WTC11 (cell line): Measurements from ENCODE around the gene HSPA1B. TPM values are rescaled to one million over a fixed set of nuclear protein-coding genes. Genes with fewer than 3 reads are reported as not detected.

Source experiments
- ATAC-seq: fragments of 200-7000 bp; cut with Tn5 transposase; 2 replicates; pipeline ENCODE4 v1.10.0; 2021; ENCODE audit warnings: mild to moderate bottlenecking, moderate library complexity
- CTCF ChIA-PET: fragments of 300-600 bp; sonication (Branson Sonifier 250); formaldehyde crosslinking; loops from one replicate; lab custom pipeline; 2021; ENCODE audit warnings: antibody characterized with exemption; lab: Charles Lee
- POLR2A ChIA-PET: fragments of 350-600 bp; sonication (Branson Sonifier 250); formaldehyde crosslinking; loops from one replicate; lab custom pipeline; 2021; ENCODE audit warnings: antibody characterized with exemption; lab: Charles Lee
- DNase-seq: peaks from one replicate; pipeline ENCODE4 v3.0.0; 2021; ENCODE audit warnings: low spot score
- H3K27ac Mint-ChIP-seq: 2 replicates; pipeline ENCODE4 v1.8.0; 2021; ENCODE audit warnings: mixed read lengths
- H3K27me3 Mint-ChIP-seq: 2 replicates; pipeline ENCODE4 v1.8.0; 2021; ENCODE audit warnings: low read depth, mild to moderate bottlenecking, moderate library complexity, mixed read lengths
- H3K36me3 Mint-ChIP-seq: 2 replicates; pipeline ENCODE4 v1.8.0; 2021; ENCODE audit warnings: mixed read lengths
- H3K4me1 Mint-ChIP-seq: 2 replicates; pipeline ENCODE4 v1.8.0; 2022; ENCODE audit warnings: mixed read lengths
- H3K4me3 Mint-ChIP-seq: 2 replicates; pipeline ENCODE4 v1.8.0; 2021; ENCODE audit warnings: mild to moderate bottlenecking, moderate library complexity, mixed read lengths
- H3K9me3 Mint-ChIP-seq: 2 replicates; pipeline ENCODE4 v1.8.0; 2021; ENCODE audit warnings: mixed read lengths
- ATF1 ChIP-seq: sonication (generic); formaldehyde crosslinking; IDR thresholded peaks from 2 replicates; pipeline ENCODE4 v1.8.1; 2023; ENCODE audit warnings: mild to moderate bottlenecking, moderate library complexity, missing genetic modification reagents
- ELF4 ChIP-seq: sonication (generic); formaldehyde crosslinking; IDR thresholded peaks from 2 replicates; pipeline ENCODE4 v1.8.1; 2022; ENCODE audit warnings: low read depth, mild to moderate bottlenecking, moderate library complexity, missing genetic modification reagents
- ESRRA ChIP-seq: sonication (generic); formaldehyde crosslinking; IDR thresholded peaks from 2 replicates; pipeline ENCODE4 v1.8.1; 2022; ENCODE audit warnings: mild to moderate bottlenecking, missing genetic modification reagents, borderline replicate concordance
- HMGA2 ChIP-seq: fragments of 250-450 bp; sonication (Bioruptor Pico); IDR thresholded peaks from 2 replicates; pipeline ENCODE4 v1.4.0; 2021; ENCODE audit warnings: mild to moderate bottlenecking, moderate library complexity
- IRF2 ChIP-seq: sonication (generic); formaldehyde crosslinking; IDR thresholded peaks from 2 replicates; pipeline ENCODE4 v1.8.0; 2022; ENCODE audit warnings: low read depth, missing genetic modification reagents, borderline replicate concordance
- NR1H2 ChIP-seq: sonication (generic); formaldehyde crosslinking; IDR thresholded peaks from 2 replicates; pipeline ENCODE4 v1.9.0; 2021; ENCODE audit warnings: mild to moderate bottlenecking, moderate library complexity, missing genetic modification reagents
- NR2C2 ChIP-seq: sonication (generic); formaldehyde crosslinking; IDR thresholded peaks from 2 replicates; pipeline ENCODE4 v1.8.0; 2022; ENCODE audit warnings: mild to moderate bottlenecking, missing genetic modification reagents
- NR3C1 ChIP-seq: sonication (generic); formaldehyde crosslinking; conservative IDR thresholded peaks from 2 replicates; pipeline ENCODE4 v1.8.1; 2023; ENCODE audit warnings: low read depth, mild to moderate bottlenecking, missing genetic modification reagents
- SMAD3 ChIP-seq: sonication (generic); formaldehyde crosslinking; IDR thresholded peaks from 2 replicates; pipeline ENCODE4 v1.8.0; 2022; ENCODE audit warnings: missing genetic modification reagents, mild to moderate bottlenecking, borderline replicate concordance
- SOX15 ChIP-seq: fragments of 250-450 bp; sonication (Bioruptor Pico); IDR thresholded peaks from 2 replicates; pipeline ENCODE4 v1.9.0; 2021; ENCODE audit warnings: mild to moderate bottlenecking
- STAT6 ChIP-seq: sonication (generic); formaldehyde crosslinking; conservative IDR thresholded peaks from 2 replicates; pipeline ENCODE4 v1.8.1; 2023; ENCODE audit warnings: mild to moderate bottlenecking, low read depth, missing genetic modification reagents, moderate library complexity
- TEAD1 ChIP-seq: sonication (generic); formaldehyde crosslinking; IDR thresholded peaks from 2 replicates; pipeline ENCODE4 v1.8.0; 2022; ENCODE audit warnings: mild to moderate bottlenecking, missing genetic modification reagents
- ZNF138 ChIP-seq: sonication (generic); formaldehyde crosslinking; conservative IDR thresholded peaks from 2 replicates; pipeline ENCODE4 v1.8.1; 2022; ENCODE audit warnings: mild to moderate bottlenecking, moderate library complexity, missing genetic modification reagents
- ZNF219 ChIP-seq: sonication (generic); formaldehyde crosslinking; IDR thresholded peaks from 2 replicates; pipeline ENCODE4 v1.8.0; 2023; ENCODE audit warnings: missing genetic modification reagents, mild to moderate bottlenecking, borderline replicate concordance
- ZNF281 ChIP-seq: sonication (generic); formaldehyde crosslinking; IDR thresholded peaks from 2 replicates; pipeline ENCODE4 v1.8.0; 2023; ENCODE audit warnings: mild to moderate bottlenecking, missing genetic modification reagents
- ZNF317 ChIP-seq: sonication (generic); formaldehyde crosslinking; IDR thresholded peaks from 2 replicates; pipeline ENCODE4 v1.8.1; 2023; ENCODE audit warnings: low read depth, mild to moderate bottlenecking, moderate library complexity, missing genetic modification reagents, borderline replicate concordance
- total RNA-seq: library from RNA; stranded (reverse); gene quantifications from 3 replicates; pipeline ENCODE4 v1.2.3, GENCODE V29; 2021
- TF ChIP-seq, protein P1 (sequence below): sonication (generic); formaldehyde crosslinking; IDR thresholded peaks from 2 replicates; pipeline ENCODE4 v1.8.1; 2023; ENCODE audit warnings: mild to moderate bottlenecking, missing genetic modification reagents, moderate library complexity
- TF ChIP-seq, protein P2 (sequence below): sonication (generic); formaldehyde crosslinking; IDR thresholded peaks from 2 replicates; pipeline ENCODE4 v1.8.1; 2022; ENCODE audit warnings: low read depth, mild to moderate bottlenecking, moderate library complexity, missing genetic modification reagents, borderline replicate concordance
- TF ChIP-seq, protein P3 (sequence below): sonication (generic); formaldehyde crosslinking; IDR thresholded peaks from 2 replicates; pipeline ENCODE4 v1.8.1; 2023; ENCODE audit warnings: mild to moderate bottlenecking, moderate library complexity, missing genetic modification reagents
- TF ChIP-seq, protein P4 (sequence below): sonication (generic); formaldehyde crosslinking; IDR thresholded peaks from 2 replicates; pipeline ENCODE4 v1.8.1; 2023; ENCODE audit warnings: mild to moderate bottlenecking, missing genetic modification reagents
- TF ChIP-seq, protein P5 (sequence below): sonication (generic); formaldehyde crosslinking; IDR thresholded peaks from 2 replicates; pipeline ENCODE4 v1.8.0; 2022; ENCODE audit warnings: mild to moderate bottlenecking, missing genetic modification reagents

Gene HSPA1B
- total RNA-seq, 1 experiment from 2014 or later = 75.3 TPM

DNA sequence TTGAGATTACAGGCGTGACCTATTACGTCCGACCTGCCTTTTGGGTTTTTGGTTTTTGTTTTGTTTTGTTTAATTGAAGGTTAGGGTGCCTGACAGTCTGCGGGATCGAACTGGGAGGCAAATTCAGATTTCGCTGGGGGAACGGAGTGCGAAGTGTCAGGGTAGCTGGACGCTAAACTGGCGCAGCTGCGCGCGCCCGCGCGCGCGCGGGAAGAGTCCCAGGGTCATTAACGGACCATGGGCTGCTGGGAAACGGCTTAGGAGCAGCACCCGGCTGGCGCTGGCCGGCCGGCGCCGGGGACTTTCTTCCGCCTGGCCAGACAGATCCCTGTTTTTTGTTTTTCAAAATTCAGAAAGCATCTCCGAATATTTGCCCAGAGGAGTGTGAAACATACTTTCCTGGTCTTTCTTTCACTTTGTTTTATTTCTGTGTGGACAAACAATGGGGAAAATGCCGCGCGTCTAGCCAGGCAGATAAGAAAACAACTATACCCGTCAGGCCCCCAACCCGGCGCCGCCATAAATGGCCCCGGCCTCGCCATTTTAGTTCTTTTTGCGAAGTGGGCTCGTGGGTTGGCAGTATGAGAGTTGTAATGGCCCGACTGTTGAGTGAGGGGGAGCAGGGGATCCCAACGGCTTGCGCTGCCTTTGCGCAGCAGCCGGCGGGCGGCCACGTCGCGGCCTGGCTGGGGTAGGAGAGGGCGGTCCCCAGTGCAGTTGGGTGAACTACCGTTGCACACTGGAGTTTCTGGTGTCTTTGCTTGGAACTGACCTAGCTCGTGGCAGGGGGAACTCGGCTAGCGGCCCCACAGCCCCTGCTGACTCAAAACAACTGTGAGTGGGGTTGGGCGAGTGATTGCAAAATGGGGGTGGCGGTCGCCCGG lies 7.1 kb downstream of the HSPA1B start:
- Mint-ChIP-seq H3K4me1 (peaks cover 30% of the 10 kb centered on the region), H3K27ac (peak overlapping the region; percentile 100), H3K36me3 (peaks cover 48% of the 10 kb centered on the region), H3K9me3 (no peaks in the 10 kb centered on the region), H3K4me3 (peak overlapping the region; percentile 99), H3K27me3 (no peaks in the 10 kb centered on the region)
- ATAC-seq (peak; percentile 81), DNase-seq (peak; percentile 85)
- ChIA-PET CTCF (interaction anchor here (1.0 to 2.1 kb wide), 5 partner anchors 28 to 288 kb away, joined by 3 to 7 read pairs (median 5); partner anchors contain the start of genes ATP6V1G2 and NEU1), POLR2A (interaction anchor here (0.5 to 2.0 kb wide), 9 partner anchors 11 to 105 kb away, joined by 3 to 4 read pairs (median 3); partner anchors contain the start of genes LSM2, MSH5 and NEU1)
- TF ChIP-seq SOX15 (CRISPR knock-in tag) (no peak), NR3C1 (no peak), IRF2 (no peak), NR1H2 (0 out of 2 replicates have a peak, but pooled peaks have one; percentile 9), SMAD3 (CRISPR knock-in tag) (no peak), NR2C2 (no peak), ELF4 (CRISPR knock-in tag) (no peak), ZNF138 (CRISPR knock-in tag) (no peak), ZNF281 (CRISPR knock-in tag) (no peak), ZNF317 (CRISPR knock-in tag) (no peak), HMGA2 (no peak), TEAD1 (CRISPR knock-in tag) (peak; percentile 59; the same call in 1 of the 2 replicates), ATF1 (CRISPR knock-in tag) (no peak), ESRRA (CRISPR knock-in tag) (no peak), STAT6 (no peak), ZNF219 (CRISPR knock-in tag) (no peak; the same call in 1 of the 2 replicates)
- TF ChIP-seq, protein P1, sequence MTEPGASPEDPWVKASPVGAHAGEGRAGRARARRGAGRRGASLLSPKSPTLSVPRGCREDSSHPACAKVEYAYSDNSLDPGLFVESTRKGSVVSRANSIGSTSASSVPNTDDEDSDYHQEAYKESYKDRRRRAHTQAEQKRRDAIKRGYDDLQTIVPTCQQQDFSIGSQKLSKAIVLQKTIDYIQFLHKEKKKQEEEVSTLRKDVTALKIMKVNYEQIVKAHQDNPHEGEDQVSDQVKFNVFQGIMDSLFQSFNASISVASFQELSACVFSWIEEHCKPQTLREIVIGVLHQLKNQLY (CRISPR knock-in tag) = no peak
- TF ChIP-seq, protein P2, sequence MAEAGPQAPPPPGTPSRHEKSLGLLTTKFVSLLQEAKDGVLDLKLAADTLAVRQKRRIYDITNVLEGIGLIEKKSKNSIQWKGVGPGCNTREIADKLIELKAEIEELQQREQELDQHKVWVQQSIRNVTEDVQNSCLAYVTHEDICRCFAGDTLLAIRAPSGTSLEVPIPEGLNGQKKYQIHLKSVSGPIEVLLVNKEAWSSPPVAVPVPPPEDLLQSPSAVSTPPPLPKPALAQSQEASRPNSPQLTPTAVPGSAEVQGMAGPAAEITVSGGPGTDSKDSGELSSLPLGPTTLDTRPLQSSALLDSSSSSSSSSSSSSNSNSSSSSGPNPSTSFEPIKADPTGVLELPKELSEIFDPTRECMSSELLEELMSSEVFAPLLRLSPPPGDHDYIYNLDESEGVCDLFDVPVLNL (CRISPR knock-in tag) = no peak
- TF ChIP-seq, protein P3, sequence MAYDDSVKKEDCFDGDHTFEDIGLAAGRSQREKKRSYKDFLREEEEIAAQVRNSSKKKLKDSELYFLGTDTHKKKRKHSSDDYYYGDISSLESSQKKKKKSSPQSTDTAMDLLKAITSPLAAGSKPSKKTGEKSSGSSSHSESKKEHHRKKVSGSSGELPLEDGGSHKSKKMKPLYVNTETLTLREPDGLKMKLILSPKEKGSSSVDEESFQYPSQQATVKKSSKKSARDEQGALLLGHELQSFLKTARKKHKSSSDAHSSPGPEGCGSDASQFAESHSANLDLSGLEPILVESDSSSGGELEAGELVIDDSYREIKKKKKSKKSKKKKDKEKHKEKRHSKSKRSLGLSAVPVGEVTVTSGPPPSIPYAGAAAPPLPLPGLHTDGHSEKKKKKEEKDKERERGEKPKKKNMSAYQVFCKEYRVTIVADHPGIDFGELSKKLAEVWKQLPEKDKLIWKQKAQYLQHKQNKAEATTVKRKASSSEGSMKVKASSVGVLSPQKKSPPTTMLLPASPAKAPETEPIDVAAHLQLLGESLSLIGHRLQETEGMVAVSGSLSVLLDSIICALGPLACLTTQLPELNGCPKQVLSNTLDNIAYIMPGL = peak; percentile 52; the same call in 1 of the 2 replicates
- TF ChIP-seq, protein P4, sequence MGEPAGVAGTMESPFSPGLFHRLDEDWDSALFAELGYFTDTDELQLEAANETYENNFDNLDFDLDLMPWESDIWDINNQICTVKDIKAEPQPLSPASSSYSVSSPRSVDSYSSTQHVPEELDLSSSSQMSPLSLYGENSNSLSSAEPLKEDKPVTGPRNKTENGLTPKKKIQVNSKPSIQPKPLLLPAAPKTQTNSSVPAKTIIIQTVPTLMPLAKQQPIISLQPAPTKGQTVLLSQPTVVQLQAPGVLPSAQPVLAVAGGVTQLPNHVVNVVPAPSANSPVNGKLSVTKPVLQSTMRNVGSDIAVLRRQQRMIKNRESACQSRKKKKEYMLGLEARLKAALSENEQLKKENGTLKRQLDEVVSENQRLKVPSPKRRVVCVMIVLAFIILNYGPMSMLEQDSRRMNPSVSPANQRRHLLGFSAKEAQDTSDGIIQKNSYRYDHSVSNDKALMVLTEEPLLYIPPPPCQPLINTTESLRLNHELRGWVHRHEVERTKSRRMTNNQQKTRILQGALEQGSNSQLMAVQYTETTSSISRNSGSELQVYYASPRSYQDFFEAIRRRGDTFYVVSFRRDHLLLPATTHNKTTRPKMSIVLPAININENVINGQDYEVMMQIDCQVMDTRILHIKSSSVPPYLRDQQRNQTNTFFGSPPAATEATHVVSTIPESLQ (CRISPR knock-in tag) = no peak
- TF ChIP-seq, protein P5, sequence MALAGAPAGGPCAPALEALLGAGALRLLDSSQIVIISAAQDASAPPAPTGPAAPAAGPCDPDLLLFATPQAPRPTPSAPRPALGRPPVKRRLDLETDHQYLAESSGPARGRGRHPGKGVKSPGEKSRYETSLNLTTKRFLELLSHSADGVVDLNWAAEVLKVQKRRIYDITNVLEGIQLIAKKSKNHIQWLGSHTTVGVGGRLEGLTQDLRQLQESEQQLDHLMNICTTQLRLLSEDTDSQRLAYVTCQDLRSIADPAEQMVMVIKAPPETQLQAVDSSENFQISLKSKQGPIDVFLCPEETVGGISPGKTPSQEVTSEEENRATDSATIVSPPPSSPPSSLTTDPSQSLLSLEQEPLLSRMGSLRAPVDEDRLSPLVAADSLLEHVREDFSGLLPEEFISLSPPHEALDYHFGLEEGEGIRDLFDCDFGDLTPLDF (CRISPR knock-in tag) = peak; percentile 49; the same call in 1 of the 2 replicates
